WTC11 (cell line): ENCODE results near the gene RPL27. TPM values are rescaled to one million over a fixed set of nuclear protein-coding genes. Genes with fewer than 3 reads are reported as not detected.
A peak's percentile ranks its signal among the peaks of the same experiment; 100 is the strongest.

Experiments
- ATAC-seq: fragments of 200-7000 bp; cut with Tn5 transposase; 2 replicates; pipeline ENCODE4 v1.10.0; 2021; ENCODE audit warnings: mild to moderate bottlenecking, moderate library complexity
- CTCF ChIA-PET: fragments of 300-600 bp; sonication (Branson Sonifier 250); formaldehyde crosslinking; loops from one replicate; lab custom pipeline; 2021; ENCODE audit warnings: antibody characterized with exemption; lab: Charles Lee
- POLR2A ChIA-PET: fragments of 350-600 bp; sonication (Branson Sonifier 250); formaldehyde crosslinking; loops from one replicate; lab custom pipeline; 2021; ENCODE audit warnings: antibody characterized with exemption; lab: Charles Lee
- DNase-seq: peaks from one replicate; pipeline ENCODE4 v3.0.0; 2021; ENCODE audit warnings: low spot score
- H3K27ac Mint-ChIP-seq: 2 replicates; pipeline ENCODE4 v1.8.0; 2021; ENCODE audit warnings: mixed read lengths
- H3K27me3 Mint-ChIP-seq: 2 replicates; pipeline ENCODE4 v1.8.0; 2021; ENCODE audit warnings: low read depth, mild to moderate bottlenecking, moderate library complexity, mixed read lengths
- H3K36me3 Mint-ChIP-seq: 2 replicates; pipeline ENCODE4 v1.8.0; 2021; ENCODE audit warnings: mixed read lengths
- H3K4me1 Mint-ChIP-seq: 2 replicates; pipeline ENCODE4 v1.8.0; 2022; ENCODE audit warnings: mixed read lengths
- H3K4me3 Mint-ChIP-seq: 2 replicates; pipeline ENCODE4 v1.8.0; 2021; ENCODE audit warnings: mild to moderate bottlenecking, moderate library complexity, mixed read lengths
- H3K9me3 Mint-ChIP-seq: 2 replicates; pipeline ENCODE4 v1.8.0; 2021; ENCODE audit warnings: mixed read lengths
- ATF1 ChIP-seq: sonication (generic); formaldehyde crosslinking; IDR thresholded peaks from 2 replicates; pipeline ENCODE4 v1.8.1; 2023; ENCODE audit warnings: mild to moderate bottlenecking, moderate library complexity, missing genetic modification reagents
- ATF3 ChIP-seq: sonication (generic); formaldehyde crosslinking; conservative IDR thresholded peaks from 2 replicates; pipeline ENCODE4 v1.8.1; 2022; ENCODE audit warnings: mild to moderate bottlenecking, missing genetic modification reagents
- FOXJ3 ChIP-seq: sonication (generic); formaldehyde crosslinking; IDR thresholded peaks from 2 replicates; pipeline ENCODE4 v1.9.0; 2021; ENCODE audit warnings: missing genetic modification reagents, mild to moderate bottlenecking, borderline replicate concordance
- GABPB1 ChIP-seq: sonication (generic); formaldehyde crosslinking; IDR thresholded peaks from 2 replicates; pipeline ENCODE4 v1.8.1; 2023; ENCODE audit warnings: mild to moderate bottlenecking, missing genetic modification reagents
- MXD4 ChIP-seq: fragments of 250-450 bp; sonication (Bioruptor Pico); IDR thresholded peaks from 2 replicates; pipeline ENCODE4 v1.8.0; 2021; ENCODE audit warnings: mild to moderate bottlenecking, moderate library complexity, borderline replicate concordance
- NFE2L1 ChIP-seq: sonication (generic); formaldehyde crosslinking; IDR thresholded peaks from 2 replicates; pipeline ENCODE4 v1.8.1; 2023; ENCODE audit warnings: missing genetic modification reagents
- TEAD4 ChIP-seq: sonication (generic); formaldehyde crosslinking; IDR thresholded peaks from 2 replicates; pipeline ENCODE4 v1.8.0; 2022; ENCODE audit warnings: mild to moderate bottlenecking, missing genetic modification reagents
- TP53 ChIP-seq: sonication (generic); formaldehyde crosslinking; IDR thresholded peaks from 2 replicates; pipeline ENCODE4 v1.8.1; 2023; ENCODE audit warnings: mild to moderate bottlenecking, missing genetic modification reagents
- ZNF121 ChIP-seq: sonication (generic); formaldehyde crosslinking; IDR thresholded peaks from 2 replicates; pipeline ENCODE4 v1.8.0; 2023; ENCODE audit warnings: missing genetic modification reagents
- ZNF219 ChIP-seq: sonication (generic); formaldehyde crosslinking; IDR thresholded peaks from 2 replicates; pipeline ENCODE4 v1.8.0; 2023; ENCODE audit warnings: missing genetic modification reagents, mild to moderate bottlenecking, borderline replicate concordance
- ZNF263 ChIP-seq: sonication (generic); formaldehyde crosslinking; IDR thresholded peaks from 2 replicates; pipeline ENCODE4 v1.8.1; 2022; ENCODE audit warnings: low read depth, mild to moderate bottlenecking, moderate library complexity, missing genetic modification reagents
- ZNF532 ChIP-seq: fragments of 250-450 bp; sonication (Bioruptor Pico); IDR thresholded peaks from 2 replicates; pipeline ENCODE4 v1.9.0; 2021; ENCODE audit warnings: mild to moderate bottlenecking, borderline replicate concordance
- total RNA-seq: library from RNA; stranded (reverse); gene quantifications from 3 replicates; pipeline ENCODE4 v1.2.3, GENCODE V29; 2021
- TF ChIP-seq, protein P1 (sequence below): fragments of 200-600 bp; IDR thresholded peaks from 2 replicates; pipeline ENCODE4 v1.8.0; 2022; ENCODE audit warnings: antibody characterized with exemption
- TF ChIP-seq, protein P2 (sequence below): sonication (generic); formaldehyde crosslinking; IDR thresholded peaks from 2 replicates; pipeline ENCODE4 v1.8.0; 2023; ENCODE audit warnings: mild to moderate bottlenecking, missing genetic modification reagents
- TF ChIP-seq, protein P3 (sequence below): sonication (generic); formaldehyde crosslinking; IDR thresholded peaks from 2 replicates; pipeline ENCODE4 v1.8.1; 2022; ENCODE audit warnings: low read depth, missing genetic modification reagents, borderline replicate concordance

The RPL27 gene
- total RNA-seq, 1 experiment from 2014 or later = 1,391 TPM

DNA sequence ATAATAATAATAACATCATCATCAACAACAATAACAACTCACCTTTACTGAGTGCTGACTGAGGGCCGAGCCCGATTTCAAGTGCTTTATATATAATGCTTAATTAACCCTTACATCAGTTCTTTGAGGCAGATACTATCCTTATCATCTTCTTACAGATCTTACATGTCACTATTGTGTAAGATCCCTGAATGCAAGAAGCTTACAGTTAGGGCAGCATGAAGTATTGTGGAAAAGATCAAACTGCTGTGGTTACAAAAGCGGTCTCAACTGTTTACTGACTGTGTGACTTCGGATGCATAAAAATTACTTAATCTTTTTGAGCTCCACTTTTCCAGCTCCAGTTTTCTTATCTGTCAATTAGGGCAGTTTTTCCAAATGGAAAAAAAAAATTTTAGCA lies 20.7 kb downstream of the RPL27 start (continued):
- TF ChIP-seq ATF1 (CRISPR knock-in tag) (no peak), ZNF263 (CRISPR knock-in tag) (no peak)

DNA sequence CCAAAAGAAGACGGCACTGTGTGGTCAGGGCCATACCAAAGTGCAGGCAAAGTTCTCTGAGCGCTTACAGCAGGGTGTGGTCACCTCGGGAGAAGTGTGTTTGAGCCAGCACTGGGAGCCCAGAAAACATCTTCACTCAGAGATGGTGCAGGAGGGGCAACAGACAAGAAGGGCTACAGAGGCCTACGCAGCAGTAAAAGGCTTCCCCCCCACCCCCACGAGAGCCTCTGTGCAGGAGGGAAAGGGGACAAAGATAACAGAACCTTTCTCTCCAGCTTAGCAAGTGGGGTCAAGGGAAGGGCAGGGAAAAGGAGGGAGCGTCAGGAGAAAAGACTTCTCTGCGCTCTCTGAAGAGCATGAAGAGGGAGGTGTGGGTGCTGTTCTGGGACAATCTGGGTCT lies 21.2 kb downstream of the RPL27 start:
- peaks cover 33% of the 10 kb centered on the region for H3K4me1 Mint-ChIP-seq
- H3K27ac Mint-ChIP-seq = 0 out of 2 replicates have a peak overlapping the region, but pooled peaks have one; percentile 8
- peak overlapping the region; percentile 94 for H3K4me3 Mint-ChIP-seq
- ChIA-PET POLR2A (no interaction called here), CTCF (interaction anchor here (1.0 kb wide), 1 partner anchor 21 kb away, joined by 5 read pairs; the partner anchor contains the start of gene RPL27)
- ATAC-seq (no peak), DNase-seq (no peak)
- TF ChIP-seq, protein P1, sequence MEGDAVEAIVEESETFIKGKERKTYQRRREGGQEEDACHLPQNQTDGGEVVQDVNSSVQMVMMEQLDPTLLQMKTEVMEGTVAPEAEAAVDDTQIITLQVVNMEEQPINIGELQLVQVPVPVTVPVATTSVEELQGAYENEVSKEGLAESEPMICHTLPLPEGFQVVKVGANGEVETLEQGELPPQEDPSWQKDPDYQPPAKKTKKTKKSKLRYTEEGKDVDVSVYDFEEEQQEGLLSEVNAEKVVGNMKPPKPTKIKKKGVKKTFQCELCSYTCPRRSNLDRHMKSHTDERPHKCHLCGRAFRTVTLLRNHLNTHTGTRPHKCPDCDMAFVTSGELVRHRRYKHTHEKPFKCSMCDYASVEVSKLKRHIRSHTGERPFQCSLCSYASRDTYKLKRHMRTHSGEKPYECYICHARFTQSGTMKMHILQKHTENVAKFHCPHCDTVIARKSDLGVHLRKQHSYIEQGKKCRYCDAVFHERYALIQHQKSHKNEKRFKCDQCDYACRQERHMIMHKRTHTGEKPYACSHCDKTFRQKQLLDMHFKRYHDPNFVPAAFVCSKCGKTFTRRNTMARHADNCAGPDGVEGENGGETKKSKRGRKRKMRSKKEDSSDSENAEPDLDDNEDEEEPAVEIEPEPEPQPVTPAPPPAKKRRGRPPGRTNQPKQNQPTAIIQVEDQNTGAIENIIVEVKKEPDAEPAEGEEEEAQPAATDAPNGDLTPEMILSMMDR = no peak
- TF ChIP-seq ZNF121 (CRISPR knock-in tag) (no peak), TEAD4 (CRISPR knock-in tag) (no peak), FOXJ3 (CRISPR knock-in tag) (no peak), ATF1 (CRISPR knock-in tag) (no peak), GABPB1 (CRISPR knock-in tag) (no peak), ZNF219 (no peak)
- TF ChIP-seq, protein P2, sequence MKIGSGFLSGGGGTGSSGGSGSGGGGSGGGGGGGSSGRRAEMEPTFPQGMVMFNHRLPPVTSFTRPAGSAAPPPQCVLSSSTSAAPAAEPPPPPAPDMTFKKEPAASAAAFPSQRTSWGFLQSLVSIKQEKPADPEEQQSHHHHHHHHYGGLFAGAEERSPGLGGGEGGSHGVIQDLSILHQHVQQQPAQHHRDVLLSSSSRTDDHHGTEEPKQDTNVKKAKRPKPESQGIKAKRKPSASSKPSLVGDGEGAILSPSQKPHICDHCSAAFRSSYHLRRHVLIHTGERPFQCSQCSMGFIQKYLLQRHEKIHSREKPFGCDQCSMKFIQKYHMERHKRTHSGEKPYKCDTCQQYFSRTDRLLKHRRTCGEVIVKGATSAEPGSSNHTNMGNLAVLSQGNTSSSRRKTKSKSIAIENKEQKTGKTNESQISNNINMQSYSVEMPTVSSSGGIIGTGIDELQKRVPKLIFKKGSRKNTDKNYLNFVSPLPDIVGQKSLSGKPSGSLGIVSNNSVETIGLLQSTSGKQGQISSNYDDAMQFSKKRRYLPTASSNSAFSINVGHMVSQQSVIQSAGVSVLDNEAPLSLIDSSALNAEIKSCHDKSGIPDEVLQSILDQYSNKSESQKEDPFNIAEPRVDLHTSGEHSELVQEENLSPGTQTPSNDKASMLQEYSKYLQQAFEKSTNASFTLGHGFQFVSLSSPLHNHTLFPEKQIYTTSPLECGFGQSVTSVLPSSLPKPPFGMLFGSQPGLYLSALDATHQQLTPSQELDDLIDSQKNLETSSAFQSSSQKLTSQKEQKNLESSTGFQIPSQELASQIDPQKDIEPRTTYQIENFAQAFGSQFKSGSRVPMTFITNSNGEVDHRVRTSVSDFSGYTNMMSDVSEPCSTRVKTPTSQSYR (CRISPR knock-in tag) = no peak
- TF ChIP-seq, protein P3, sequence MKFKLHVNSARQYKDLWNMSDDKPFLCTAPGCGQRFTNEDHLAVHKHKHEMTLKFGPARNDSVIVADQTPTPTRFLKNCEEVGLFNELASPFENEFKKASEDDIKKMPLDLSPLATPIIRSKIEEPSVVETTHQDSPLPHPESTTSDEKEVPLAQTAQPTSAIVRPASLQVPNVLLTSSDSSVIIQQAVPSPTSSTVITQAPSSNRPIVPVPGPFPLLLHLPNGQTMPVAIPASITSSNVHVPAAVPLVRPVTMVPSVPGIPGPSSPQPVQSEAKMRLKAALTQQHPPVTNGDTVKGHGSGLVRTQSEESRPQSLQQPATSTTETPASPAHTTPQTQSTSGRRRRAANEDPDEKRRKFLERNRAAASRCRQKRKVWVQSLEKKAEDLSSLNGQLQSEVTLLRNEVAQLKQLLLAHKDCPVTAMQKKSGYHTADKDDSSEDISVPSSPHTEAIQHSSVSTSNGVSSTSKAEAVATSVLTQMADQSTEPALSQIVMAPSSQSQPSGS (CRISPR knock-in tag) = no peak
- no peaks in the 10 kb centered on the region for H3K9me3 Mint-ChIP-seq
- H3K36me3 Mint-ChIP-seq = peaks cover 25% of the 10 kb centered on the region
- no peaks in the 10 kb centered on the region for H3K27me3 Mint-ChIP-seq

DNA sequence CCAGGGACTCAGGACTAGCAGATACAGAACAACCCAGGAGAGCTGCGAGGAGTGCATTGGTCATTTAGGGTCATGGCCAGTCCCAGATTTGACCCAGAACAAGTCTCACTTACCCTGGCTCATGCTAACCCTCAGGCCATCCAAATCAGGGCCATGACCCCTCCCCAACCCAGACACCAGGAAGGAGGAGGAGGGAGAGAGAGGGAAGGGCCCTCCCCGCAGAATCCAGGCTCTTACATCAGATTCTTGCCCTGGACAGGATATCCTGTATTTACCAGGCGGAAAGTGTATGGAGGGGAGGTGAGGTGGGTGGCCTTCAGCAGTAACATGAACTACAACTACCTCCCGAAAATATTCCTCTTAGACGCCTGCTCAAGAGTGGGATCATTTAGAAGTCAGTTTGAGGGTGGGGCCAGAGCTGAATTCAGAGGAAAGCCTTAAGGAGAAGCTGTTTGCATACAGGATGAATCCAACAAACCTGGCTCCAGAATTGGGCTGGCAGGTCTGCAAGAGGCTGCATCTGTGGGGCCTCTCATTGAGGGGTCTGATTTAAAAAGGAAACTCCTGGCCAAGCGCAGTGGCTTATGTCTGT lies 21.9 kb downstream of the RPL27 start:
- H3K4me1 Mint-ChIP-seq = peaks cover 26% of the 10 kb centered on the region
- H3K27ac Mint-ChIP-seq = 0 out of 2 replicates have a peak overlapping the region, but pooled peaks have one; percentile 35

More for the DNA sequence above, 21.9 kb downstream of the RPL27 start:
- ATAC-seq (no peak), DNase-seq (no peak)
- Mint-ChIP-seq H3K4me3 (peak overlapping the region; percentile 94), H3K9me3 (no peaks in the 10 kb centered on the region), H3K27me3 (no peaks in the 10 kb centered on the region), H3K36me3 (peaks cover 20% of the 10 kb centered on the region)
- ChIA-PET CTCF (interaction anchor here (1.0 to 1.6 kb wide), 2 partner anchors 22 to 192 kb away, joined by 5 to 6 read pairs; partner anchors contain the start of genes RPL27 and TMEM106A), POLR2A (interaction anchor here (0.7 to 1.1 kb wide), 2 partner anchors 12 to 337 kb away, joined by 3 read pairs; no protein-coding TSS in a partner anchor)
- TF ChIP-seq GABPB1 (CRISPR knock-in tag) (peak; percentile 85), TP53 (CRISPR knock-in tag) (no peak), MXD4 (CRISPR knock-in tag) (no peak), ATF3 (CRISPR knock-in tag) (no peak), NFE2L1 (CRISPR knock-in tag) (no peak), ZNF532 (CRISPR knock-in tag) (no peak)
